NCI-H1930 (cell line): ENCODE measurements around the gene APBB2.

Experiments
- DNase-seq, 2 experiments: peaks; one replicate each; lab custom pipeline; 2025; lab: John Stamatoyannopoulos, UW

APBB2 gene

DNA sequence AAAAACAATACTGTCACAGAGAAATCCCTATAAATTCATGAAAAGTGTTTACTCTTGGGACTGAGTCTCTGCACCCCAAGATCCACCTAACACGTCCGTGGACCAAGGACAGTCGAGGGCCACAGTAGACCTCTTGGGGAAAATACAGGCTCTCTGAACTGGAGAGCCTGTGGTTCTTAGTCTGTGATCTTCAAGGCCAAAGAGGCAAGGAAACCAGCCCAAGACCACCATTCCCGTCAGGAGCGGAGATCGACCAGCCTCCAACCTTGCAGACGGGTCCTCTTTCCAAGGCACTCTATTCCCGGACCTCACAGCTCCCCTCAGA is 1.6 kb upstream of the APBB2 start:
- DNase-seq, result no peak

DNA sequence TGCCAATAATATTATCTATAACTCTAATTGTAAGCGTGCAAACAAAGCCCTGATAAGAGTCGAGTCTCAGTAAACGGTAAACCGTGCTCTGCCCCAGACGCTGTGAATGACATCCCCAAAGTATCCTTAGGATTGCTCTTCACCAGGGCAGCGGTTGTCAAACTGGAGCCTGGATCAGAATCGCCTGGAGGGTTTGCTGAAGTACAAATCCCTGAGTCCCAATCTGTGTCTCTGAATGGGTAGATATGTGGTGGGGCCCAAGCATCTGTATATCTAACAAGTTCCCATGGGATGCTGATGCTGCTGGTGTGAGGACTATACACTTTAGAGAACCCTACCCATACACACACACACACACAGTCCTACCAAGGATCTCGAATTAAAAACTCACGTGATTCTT is 813 bp upstream of the APBB2 start:
- no peak for DNase-seq

DNA sequence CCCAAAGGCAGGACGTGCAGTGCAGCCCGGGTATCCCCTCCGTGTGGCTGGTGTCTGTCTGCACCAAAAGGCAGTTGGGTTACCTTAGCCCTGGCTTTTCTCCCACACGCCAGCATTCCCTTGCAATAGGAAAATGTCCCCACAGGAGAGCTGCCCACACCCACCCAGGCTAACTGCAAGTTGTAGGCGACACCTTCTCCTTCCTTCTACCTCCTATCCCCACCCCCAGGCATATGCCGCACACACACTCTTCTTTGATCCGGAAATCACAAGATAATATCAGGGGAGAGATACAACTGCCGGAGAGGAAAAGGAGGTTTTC is 444 bp upstream of the APBB2 start:
- no peak for DNase-seq

DNA sequence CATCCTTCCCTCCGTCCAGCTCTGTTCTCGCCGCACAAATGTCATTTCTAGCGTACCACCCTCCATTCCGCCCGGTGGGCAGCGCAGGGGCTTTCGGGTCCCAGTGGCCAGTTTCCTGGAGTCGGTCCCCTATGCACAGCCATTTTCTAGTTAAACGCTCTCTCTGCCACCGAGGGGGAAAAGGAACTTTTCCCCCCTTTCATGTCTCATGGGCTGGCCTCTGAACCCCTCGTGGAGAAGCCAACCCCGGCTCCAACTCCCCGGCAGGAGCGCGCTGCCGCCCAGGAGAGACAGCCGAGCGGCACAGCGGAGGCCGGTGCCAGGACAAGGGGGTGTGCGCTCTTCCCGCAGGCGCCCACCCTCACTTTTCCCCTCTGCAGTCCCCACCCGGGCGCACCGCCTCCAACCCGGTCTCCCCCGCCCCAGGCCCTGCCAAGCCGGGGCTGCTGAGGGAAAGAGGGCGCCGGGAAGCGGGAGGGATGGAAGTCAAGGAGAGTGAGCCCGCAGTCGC is 662 bp downstream of the APBB2 start:
- DNase-seq, result no peak

DNA sequence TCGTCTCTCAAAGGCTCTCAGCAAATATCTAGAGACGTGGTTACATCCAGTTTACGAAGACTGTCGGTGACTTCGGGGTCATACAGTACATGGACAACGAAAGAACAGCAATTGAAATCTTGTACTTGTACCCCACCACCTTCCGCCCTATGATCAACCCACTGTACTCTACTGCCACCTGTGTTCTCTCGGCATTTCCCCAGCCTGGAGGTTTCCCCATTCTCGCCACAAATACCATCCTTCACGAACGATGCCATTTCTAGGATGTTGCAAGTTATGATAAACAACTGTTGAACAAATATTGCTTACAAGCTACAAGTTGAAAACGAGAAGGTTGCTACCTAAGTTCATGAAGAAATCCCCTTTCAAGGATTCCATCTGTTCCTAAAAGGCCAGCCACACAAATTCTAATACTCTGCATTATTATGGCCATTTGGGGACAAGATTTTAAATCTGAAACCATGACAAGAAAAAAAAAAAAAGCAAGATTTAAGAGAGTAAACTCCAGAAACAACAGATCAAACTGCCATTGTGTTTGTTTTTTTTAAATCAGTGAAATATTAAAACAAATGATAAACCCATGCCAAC is 1.6 kb downstream of the APBB2 start:
- DNase-seq, result no peak

DNA sequence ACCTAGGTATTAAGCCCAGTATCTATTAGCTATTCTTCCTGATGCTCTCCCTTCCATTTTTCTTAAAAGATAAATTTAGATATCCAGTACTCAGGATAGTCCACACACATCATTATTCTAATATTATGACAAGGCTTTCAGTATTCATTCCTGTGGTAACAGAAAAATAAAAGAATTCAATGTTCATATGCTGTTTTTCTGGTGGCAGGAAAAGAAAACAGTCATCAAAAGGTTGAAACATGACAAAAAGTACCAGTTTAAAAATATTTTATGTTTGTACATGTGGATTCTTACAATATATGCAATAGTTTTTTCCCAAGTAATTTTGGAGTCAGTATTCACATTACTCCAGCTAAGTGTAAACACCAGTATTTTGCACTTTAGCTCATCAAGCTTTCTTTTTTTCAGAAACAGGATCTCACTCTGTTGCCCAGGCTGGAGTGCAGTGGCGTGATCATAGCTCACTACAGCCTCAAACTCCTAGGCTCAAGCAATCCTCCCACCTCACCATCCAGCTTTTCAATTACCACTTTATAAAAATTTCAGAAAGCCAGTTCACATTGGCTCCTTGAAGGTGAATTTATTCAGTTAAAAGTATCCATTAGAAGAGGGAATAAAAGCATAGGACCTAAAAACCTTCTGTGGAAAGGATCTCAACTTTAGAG is 2.3 kb downstream of the APBB2 start:
- no peak for DNase-seq

DNA sequence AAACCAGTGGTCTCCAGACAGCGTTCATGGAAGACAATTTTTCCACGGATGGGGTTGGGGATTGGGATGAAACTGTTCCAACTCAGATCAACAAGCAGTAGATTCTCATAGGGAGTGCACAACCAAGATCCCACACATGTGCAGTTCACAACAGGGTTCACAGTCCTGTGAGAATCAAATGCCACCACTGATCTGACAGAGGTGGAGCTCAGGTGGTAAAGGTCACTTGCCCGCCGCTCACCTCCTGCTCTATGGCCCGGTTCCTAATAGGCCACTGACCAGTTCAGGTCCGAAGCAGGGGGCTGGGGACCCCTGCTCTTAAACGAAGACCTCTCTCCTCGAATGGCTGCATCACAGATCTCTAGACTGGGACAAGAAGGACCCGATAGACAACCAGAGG is 4.4 kb downstream of the APBB2 start:
- DNase-seq, result no peak

DNA sequence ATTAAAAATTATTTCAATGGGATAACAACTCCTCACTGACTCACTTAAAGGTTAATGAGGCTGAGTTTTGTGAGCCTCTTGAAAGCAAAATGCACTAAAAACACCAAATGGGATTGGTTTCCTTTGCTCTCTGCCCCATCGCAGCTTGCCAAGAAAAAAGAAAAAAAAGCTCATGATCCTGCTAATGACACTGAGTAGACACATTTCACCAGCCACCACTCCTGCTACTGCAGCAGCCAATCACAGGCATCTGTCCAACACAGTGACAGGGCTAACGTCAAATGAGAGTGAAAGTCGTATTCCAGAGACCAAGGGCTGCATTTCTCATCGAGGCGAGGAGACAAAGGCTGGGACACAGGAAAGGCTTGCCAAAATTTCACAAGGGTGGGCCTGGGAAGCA is 5.2 kb downstream of the APBB2 start:
- no peak for DNase-seq

DNA sequence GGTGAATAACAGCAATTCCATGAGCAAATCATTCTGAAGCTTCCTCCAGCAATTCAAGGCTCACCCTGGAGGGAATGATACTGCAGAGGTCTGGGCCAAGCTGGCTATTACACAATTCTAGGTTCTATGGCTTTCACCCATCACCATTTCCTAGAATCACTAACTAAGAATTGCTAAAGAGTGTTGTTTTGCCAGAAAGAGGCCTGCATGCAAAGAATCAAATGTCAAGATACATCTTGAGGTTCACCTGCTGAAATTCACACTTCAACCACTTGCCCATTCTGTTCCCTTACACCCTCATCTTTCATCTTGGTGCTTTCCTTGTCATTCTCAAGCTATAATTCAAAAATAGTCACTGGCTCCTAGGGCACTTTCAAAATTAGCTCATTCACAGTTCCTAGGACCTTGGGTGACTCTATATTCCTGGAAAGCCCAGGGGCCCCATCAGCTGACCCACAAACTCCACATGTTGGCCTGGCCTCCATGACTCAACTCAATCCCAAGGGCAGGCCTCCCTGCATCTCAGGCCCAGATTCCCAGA is 7.0 kb downstream of the APBB2 start:
- DNase-seq, result no peak

DNA sequence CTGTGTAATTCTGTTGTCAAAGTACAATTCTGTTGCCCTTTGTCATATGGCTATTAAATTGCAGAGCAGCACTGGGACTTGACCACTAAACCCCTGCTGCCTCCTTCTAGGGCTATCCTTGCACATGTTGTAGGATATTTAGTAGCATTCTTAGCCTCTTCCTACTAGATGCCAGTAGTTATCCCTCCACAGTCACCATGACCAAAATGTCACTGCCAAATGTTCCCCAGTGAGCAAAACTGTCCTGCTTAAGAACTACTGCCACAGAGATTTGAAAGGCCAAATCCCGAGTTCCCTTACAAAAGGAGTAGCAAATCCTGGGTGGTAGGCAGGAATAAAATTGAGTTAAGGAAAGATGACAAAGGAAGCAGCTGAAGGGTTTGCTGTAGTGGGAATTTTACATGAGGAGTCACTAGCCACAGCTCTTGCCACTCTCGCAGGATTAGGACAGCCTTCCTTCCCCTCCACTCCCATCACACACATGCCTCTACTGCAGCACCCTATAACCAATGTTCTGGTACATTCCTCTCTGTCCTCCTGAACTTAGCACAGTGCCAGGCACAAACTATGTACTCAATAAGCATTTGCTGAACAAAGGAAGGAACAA is 8.4 kb downstream of the APBB2 start:
- DNase-seq, result no peak

DNA sequence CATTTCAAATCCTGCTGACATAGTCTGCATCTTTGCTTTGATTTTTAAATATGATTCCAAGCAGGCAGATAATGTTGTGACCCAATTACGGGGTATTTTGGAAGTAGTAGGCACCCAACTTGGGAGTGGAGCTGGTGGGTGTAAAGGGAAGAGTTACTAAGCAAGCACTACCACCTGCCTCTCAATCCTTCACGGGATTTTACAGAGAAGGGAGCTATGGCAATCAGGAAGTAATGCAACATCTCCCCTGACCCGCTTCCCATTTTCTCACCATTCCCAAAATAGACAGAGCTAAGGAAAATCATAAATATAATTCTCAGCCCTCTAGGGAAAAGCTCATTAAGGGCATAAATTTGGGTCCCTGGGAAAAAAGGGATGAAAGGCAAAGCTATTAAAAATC is 9.2 kb downstream of the APBB2 start:
- no peak for DNase-seq

DNA sequence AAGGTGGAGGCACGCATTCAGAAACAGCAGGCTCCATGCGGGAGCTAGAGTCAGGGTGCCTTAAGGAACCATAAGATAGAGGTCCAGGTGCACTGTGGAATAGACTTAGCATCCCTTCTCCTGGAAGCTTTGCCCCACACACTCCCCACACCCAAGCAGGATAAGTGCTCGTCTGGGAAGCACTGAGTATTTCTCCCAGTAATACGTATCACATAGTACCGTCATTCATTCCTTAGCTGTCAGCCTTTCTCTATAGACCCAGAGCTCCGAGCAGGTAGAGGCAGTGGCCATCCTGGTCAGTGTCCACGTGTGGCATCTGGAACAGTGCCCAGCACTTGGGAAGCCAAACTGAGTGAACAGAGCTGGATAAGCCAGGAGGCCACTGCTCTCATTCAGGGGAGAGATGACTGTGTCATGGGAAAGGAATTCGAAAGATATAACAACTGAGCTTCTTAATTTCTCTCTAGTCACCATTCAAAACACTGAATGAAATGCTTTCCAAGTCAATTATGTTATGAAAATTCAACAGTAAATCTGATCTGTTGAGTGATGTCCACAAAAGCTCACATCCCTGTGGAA is 9.9 kb downstream of the APBB2 start:
- no peak for DNase-seq

DNA sequence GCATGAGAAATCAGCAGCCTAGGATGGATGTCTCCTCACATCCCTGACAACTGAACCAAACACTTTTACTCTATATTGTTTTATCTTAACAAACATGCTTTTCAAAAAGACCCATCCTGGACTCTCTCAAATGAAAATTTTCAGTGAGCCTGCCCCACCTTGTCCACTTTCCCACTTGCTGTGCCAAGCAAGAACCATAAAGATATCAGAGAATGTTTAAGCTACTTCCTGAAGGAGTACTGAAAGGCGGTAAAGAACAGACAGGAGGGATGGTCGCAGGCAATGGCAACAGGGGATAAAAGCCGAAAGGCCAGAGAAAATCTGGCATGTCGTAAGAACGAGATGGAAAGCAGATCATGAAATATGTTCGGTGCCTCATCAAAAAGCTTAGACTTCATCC is 10.5 kb downstream of the APBB2 start:
- DNase-seq, result no peak

DNA sequence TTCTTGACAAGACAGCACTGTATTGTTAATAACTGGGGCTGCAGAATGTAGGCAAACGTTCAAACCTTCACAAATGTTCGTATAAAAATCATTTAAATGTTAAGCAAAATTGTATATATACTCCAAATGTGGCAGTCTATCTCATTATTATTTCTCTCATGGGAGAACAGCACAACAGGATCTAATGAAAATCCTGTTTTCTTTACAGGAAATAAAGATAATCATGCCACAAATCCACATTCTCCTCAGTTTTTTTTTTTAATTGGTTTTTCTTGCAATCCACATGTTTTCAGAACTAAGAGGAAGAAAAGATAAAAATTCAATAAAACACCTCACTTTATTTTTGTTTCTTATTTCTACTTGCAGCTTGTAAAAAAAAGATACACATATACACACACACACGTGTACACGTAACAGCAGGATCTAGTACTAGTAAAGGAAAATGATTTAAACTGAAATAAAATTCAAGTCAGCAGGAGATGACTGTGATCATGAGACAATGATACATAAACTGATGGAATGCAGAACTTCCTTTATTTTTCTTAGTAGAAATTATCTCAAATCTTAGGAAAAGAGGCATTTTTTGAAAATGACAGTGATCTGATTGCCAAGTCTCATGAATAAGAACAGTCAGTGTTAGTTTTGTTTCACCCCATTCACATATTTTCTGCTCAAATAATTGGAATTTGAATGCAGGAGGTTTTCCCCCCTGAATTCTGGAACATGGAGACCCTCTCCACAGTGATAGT is 11.3 kb downstream of the APBB2 start:
- no peak for DNase-seq

DNA sequence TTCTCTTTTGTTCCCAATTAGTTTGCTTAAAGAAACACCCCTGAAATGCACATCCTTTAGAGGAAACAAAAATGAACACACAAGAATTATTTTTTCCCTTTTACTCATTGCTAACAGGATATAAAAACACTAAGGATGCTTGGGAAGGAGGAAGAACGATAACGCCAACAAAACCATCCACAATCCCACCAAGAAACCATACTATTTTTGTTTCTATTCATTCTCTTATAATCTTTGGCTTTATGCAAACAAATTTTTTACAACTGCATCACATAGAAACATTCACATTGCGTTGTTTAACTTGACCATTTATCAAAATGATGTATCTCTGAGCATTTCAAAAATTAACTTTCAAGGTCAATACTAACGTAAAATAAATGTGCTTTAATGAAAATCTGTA is 12.0 kb downstream of the APBB2 start:
- no peak for DNase-seq

DNA sequence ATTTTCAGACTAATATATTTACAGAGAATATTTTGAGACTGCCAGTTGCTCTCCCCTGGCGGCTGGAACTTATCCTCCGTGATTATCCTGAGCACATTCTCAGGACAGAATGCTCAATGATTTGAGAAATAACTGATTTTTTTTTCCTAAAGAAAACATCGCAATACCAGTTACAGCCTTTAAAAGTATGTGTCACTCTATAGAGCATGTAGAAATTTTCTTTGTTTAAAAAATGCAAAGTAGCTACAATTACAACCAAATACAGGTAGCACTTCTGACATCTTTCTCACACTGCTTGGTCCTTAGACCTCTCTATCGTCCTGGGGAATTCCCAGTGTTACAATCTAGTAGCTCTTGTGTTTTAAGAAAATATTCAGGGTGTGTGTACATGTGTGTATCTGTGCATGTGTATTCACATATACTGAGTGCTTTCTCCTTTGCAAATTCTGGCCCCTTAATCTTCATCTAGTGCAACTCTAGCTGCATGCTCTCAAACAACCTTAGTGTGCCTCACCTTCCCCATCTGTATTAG is 13.8 kb downstream of the APBB2 start:
- DNase-seq, result no peak

DNA sequence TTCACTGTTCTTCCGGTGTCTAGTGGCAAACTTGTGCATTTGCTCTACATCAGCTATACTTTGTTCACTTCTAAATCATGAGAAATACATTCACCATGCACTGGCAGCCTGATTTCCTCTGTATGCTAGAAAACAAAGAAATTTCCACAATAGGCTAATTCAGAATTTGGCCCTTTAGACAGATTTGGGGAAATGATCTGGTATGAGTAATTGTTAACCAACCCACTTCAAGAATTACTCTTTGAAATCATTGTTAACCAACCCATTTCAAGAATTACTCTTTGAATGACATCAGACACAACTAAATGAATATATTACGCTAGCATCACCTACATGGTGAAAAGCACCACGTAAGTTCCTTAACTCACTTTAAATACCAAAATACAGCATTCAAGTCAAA is 14.6 kb downstream of the APBB2 start:
- no peak for DNase-seq

DNA sequence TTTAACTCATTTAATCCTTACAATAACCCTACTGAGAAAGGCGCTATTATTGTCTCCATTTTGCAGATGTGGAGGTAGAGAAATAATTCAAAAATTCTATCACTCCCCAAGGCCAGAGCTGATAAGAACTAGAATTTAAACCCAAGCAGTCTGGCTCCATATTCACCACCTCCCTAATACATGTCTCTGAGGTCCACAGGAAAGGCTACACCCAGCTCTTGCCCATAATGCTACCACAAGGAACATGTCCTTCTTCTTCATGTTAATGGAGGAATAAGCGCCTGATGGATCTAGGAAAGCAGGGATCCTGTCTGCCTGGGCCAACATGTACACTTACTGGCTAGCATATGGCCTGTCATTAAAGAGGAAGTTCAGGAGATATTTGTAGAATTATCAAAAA is 16.3 kb downstream of the APBB2 start:
- DNase-seq, result no peak

DNA sequence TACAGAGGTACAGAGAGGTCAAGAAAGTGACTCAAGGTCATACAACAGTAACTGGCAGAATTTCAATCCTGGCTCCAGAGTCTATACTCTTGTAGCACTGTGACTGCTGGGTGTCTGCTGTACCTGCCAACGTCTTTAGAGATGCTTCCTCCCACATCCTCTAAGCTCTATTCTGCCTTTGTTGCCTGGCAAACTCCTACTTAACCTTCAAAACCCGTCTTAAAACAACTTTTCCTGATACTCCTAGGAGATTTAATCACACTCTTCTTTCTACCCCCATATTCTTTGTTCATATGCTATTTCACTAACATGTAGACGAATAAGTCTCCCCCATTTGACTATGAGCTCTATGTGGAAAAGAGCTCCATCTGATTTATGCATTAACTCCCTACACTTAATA is 16.8 kb downstream of the APBB2 start:
- DNase-seq, result no peak

DNA sequence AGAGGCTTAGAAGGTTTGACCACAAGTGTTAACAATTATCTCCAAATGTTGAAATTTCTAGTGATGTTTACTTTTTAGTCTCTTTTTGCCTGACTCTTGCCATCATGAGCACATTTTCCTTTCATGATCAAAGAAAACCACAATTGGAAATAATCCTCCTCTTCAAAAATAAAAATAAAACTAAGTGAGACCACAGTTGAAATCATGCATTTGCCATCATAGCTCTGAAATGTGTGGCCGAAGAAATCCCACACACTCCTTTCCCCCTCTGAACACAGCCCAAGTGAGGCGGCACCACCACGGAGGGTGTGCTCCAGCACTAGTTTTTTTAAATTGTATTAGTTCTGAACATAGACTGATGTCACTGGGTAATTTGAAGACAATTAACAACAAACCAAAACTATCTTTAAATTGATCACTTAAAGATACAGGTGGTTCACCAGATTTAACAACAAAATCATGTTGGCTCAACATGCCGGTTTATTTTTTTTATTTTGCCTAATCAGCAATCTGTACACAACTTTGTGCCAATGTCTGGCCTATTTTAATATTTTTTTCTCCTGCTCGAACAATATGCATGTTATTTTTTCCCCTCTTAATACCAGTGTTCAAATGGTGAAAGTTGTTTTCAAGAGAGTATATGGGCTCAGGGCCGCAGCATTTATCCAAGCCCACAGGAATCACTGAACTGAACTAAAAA is 17.6 kb downstream of the APBB2 start:
- DNase-seq, result no peak

DNA sequence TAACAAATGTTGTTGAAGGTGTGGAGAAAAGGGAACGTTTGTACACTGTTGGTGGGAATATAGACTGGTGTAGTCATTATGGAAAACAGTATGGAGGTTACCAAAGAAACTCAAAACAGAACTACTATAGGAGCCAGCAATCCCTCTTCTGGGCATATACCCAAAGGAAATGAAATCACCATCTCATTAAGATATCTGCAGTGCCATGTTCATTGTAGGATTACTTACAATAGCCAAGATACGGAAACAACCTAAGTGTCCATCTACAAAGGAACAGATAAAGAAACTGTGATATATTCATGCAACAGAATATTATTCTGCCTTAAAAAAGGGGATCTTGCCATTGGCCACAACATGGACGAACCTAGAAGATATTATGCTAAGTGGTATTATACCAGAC is 22.2 kb downstream of the APBB2 start:
- DNase-seq, result no peak

DNA sequence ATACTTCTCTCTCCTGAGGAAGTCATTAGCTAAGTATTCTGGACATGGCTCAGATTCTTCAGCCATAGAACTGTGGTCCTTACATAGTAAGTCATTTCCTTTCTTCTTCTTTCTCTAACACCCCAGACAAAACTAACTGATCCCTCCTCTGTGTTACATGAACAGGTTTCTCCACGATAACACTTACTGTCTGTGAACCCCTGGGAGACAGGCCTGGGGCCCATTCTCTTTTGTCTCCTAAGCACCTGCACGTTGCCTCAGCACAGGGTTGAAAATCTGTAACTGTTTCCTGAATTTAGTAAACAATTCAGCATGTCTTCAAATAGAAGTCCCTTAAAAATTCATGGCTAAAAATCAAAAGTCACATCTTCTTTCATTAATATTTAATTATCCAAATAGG is 24.7 kb downstream of the APBB2 start:
- no peak for DNase-seq
